ENCODE data around the gene HOXA3. TPM values are rescaled to one million over a fixed set of nuclear protein-coding genes. Genes with fewer than 3 reads are reported as not detected.
A peak's percentile ranks its signal among the peaks of the same experiment; 100 is the strongest.

The HOXA3 gene
- total and polyA plus RNA-seq, 7 donors = 0.65 to 5.6 (median 3.3) TPM

DNA sequence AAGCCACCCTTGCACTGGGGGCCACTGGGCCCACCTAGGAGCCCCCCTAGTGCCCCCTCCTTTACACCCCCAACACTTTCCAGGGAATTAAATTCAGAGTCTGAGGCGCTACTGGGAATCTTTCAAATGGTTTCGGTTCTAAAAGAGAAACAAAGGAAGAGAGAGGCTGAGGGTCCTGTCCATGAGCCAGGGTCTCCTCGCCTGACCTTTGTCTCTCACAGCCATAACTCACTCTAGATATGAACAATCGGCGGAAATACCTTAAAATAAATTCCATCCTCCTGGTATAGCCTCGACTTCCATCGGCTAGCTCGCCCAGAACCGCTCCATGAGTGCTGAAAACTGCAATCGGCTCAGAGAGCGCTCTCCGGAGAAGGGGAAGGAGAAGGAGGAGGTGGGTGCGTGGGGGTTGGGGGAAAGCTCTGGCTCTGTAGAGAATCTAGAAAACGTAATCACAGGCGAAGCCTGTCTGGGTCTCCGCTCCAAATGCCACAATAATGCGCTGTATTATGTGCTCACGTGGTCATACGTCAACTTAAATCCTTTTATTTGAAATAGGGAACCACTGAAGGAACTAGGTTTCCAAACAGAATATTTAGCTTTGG lies 34.4 kb downstream of the HOXA3 start:
- H3K4me1 ChIP-seq = peaks cover 22% of the 10 kb centered on the region
- no peak for ATAC-seq
- WGBS, 3 donors = 60 to 76% (median 75%) methylated on average over 19 of the region's 19 CpGs

GRCh38 chr7:27116962-27117886 lies 35.2 kb downstream of the HOXA3 start:
- no peak for TF ChIP-seq CTCF (IDR thresholded peaks at IDR 0.05)
- 62 to 71% (median 70%) methylated on average over 12 of the region's 12 CpGs for WGBS, 3 donors
- H3K4me1 ChIP-seq = peaks cover 30% of the 10 kb centered on the region

More for the DNA sequence above, 34.4 kb downstream of the HOXA3 start:
- no peak for TF ChIP-seq CTCF (IDR thresholded peaks at IDR 0.05)
- DNase-seq = no peak
- H3K27me3 ChIP-seq (ENCODE audit: insufficient read depth in 3 of 3, low read length in 2 of 3) = no peaks in the 10 kb centered on the region
- H3K4me3 ChIP-seq = peak overlapping the region; percentile 46
- peak overlapping the region; percentile 64 for H3K27ac ChIP-seq
- intact Hi-C loops (cut with DNase I) = no loop called here
- H3K9me3 ChIP-seq = no peaks in the 10 kb centered on the region
- H3K36me3 ChIP-seq (ENCODE audit: insufficient read depth in 1 of 2, low read depth in 1 of 2) = peaks cover 0 to 11% of the 10 kb centered on the region in 2 donors

DNA sequence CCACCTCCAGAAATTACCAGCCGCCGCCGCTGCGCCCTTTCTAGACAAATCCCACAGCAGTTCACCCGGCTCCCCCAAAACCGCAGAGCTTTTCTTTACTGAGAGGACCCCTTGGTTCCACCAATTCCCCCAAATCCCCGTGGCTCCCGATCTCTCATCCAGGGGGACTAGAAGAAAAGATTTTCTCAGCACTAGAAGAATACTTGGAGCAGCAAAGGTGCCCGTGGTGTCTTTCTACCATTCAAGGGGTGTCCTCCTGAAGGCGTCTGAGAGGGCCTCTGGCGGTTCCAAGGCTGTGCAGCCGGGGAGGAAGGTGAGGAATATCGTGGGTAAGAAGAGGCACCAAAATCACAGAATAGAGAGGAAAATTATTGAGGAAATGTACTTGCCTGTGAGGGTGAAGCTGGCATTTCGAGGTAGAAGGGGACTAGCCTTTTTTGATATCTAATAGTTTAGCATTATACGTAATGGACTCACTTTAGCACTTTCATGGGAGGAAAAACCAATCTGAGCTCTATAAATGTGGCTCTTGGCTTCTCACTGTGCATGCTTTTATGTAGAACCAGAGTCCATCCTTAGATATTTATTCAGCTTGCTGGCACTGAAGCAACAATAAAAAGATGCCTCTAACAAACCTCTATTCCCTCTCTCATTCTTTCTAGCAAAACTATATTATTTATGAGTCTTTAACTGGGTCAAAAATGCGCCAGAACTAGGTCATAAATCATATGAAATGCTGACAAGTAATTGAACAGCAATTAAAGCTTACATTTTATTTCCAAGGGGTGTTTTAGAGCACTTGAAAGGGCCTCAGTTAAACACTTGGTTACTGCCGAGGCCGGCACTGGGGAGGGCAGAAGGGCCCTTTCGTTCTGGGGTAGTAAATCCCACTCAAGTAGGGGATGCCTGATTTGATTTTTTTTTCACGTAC lies 36.1 kb downstream of the HOXA3 start:
- ATAC-seq (no peak), DNase-seq (no peak)
- intact Hi-C loops (cut with DNase I) = no loop called here
- H3K27ac ChIP-seq = peak overlapping the region; percentile 64
- 71 to 78% (median 74%) methylated on average over 20 of the region's 20 CpGs for WGBS, 3 donors
- TF ChIP-seq CTCF (IDR thresholded peaks at IDR 0.05) = no peak
- peak overlapping the region; percentile 46 for H3K4me3 ChIP-seq
- peaks cover 34% of the 10 kb centered on the region for H3K4me1 ChIP-seq
- no peaks in the 10 kb centered on the region for H3K27me3 ChIP-seq (ENCODE audit: insufficient read depth in 3 of 3, low read length in 2 of 3)
- H3K36me3 ChIP-seq (ENCODE audit: insufficient read depth in 1 of 2, low read depth in 1 of 2) = peaks cover 0 to 2% of the 10 kb centered on the region in 2 donors
- no peaks in the 10 kb centered on the region for H3K9me3 ChIP-seq

More at GRCh38 chr7:27116962-27117886, 35.2 kb downstream of the HOXA3 start:
- DNase-seq (no peak), ATAC-seq (no peak)
- peak overlapping the region; percentile 64 for H3K27ac ChIP-seq
- H3K27me3 ChIP-seq (ENCODE audit: insufficient read depth in 3 of 3, low read length in 2 of 3) = no peaks in the 10 kb centered on the region
- intact Hi-C loops (cut with DNase I) = no loop called here
- no peaks in the 10 kb centered on the region for H3K9me3 ChIP-seq
- H3K4me3 ChIP-seq = peak overlapping the region; percentile 46
- peaks cover 0 to 8% of the 10 kb centered on the region in 2 donors for H3K36me3 ChIP-seq (ENCODE audit: insufficient read depth in 1 of 2, low read depth in 1 of 2)

DNA sequence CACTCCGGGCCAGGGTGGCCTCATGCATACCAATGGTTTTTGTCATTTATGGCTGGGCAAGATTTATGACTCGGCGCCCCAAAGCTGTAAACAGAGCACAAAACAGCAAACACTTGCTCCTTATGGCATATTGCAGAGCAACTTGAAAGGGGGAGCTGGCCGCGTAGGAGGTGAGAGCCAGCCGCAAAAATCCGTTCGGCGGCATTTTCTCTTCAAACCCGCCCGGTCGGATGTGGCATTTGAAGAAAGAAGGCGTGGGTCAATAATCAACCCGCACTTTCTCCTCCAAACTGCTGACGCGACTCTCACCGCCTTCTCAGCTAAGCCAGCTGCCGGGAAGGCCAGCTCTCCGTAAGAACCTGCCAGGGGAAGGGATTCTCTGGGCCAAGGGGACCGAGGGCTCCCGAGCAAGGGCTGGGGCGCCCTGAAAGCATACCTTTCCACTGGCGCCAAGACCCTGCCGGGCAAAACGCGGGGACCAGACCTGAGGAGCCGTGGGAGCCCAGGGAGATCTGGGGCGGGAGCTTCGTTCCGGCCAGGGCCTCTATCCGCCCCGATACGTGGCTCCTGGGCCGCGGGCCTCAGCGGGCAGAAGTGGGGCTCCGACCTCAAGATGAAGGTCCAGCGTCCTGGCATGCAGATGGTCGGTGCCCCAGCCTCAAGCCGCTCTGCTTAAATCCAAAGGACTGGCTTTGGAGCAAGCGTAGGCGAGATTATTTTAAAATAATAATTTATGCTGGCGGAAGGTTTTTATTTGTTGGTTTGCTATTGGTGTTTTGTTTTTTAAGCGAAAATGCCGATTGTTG lies 37.0 kb downstream of the HOXA3 start:
- peak overlapping the region; percentile 46 for H3K4me3 ChIP-seq
- H3K27ac ChIP-seq = peak overlapping the region; percentile 64
- no peaks in the 10 kb centered on the region for H3K27me3 ChIP-seq (ENCODE audit: insufficient read depth in 3 of 3, low read length in 2 of 3)
- peaks cover 0 to 2% of the 10 kb centered on the region in 2 donors for H3K36me3 ChIP-seq (ENCODE audit: insufficient read depth in 1 of 2, low read depth in 1 of 2)
- H3K4me1 ChIP-seq = peaks cover 34% of the 10 kb centered on the region
- H3K9me3 ChIP-seq = no peaks in the 10 kb centered on the region
- DNase-seq (peak in 1 of 2 donors; percentile 49), ATAC-seq (no peak)
- intact Hi-C loops (cut with DNase I) = no loop called here
- no peak for TF ChIP-seq CTCF (IDR thresholded peaks at IDR 0.05)
- WGBS, 3 donors = 66 to 72% (median 71%) methylated on average over 45 of the region's 45 CpGs

All from psoas muscle (tissue), 8 donors.